GM21576 (cell line): Measurements from ENCODE around the gene MFAP2.
"Not testable (repeated sequence)": the region's sequence is repeated elsewhere in the genome, so short reads cannot be mapped to it uniquely, and the experiment has no call there.

Experiments
- ATAC-seq: cut with Tn5 transposase; IDR thresholded peaks from one replicate; pipeline ENCODE4 v1.9.1; 2021; ENCODE audit warnings: mild to moderate bottlenecking, moderate library complexity; ENCODE audit not compliant: unreplicated experiment

The MFAP2 gene

DNA sequence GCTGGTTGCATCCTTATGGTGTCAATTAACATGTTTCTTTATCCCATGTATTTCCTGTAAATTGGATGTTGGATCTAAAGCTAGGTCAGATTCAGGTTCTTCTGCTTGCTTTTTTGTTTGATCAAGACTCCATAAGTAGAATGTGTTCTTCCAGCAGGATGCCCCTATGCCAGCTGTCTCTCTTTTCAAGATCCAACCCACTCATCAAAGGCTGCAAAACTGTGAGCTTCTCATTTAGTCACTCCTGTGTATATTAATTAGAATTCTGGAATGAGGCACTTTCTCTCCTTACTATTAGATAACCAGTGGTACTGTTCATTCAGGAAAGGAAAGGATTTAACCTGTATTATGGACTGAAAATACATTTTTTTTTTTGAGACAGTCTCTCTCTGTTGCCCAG, 46.5 kb downstream of the MFAP2 start:
- ATAC-seq: not testable (repeated sequence)

DNA sequence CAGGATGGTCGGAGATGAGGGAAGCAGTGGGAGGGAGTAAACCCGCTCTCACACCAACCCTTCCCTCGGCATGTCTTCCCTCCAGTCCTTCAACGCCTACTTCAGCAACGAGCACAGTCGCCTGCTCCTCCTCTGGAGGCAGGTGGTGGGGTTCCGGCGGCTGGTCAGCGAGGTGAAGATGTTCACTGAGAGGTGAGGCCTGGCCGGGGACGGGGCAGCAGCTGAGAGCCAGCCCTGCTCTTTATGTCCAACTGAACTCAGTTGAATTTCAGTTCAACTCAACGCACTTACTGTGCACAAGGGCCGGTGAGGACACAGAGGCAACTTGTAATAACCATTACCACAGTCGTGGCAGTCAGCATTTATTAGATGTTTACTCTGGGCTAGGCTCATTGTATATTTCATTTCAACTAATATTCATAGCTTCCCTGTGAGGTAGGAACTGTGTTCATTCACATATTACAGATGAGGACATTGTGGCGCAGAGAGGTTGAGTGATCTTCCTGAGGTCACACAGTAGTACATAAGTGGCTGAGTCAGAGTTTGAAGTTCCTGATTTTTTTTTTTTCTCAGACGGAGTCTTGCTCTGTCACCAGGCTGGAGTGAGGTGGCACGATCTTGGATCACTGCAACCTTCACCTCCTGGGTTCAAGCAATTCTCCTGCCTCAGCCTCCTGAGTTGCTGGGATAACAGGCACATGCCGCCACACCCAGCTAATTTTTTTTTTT, 49.0 kb downstream of the MFAP2 start:
- ATAC-seq: not testable (repeated sequence)

GRCh38 chr1:16929146-16930041, 51.0 kb downstream of the MFAP2 start:
- ATAC-seq: not testable (repeated sequence)

DNA sequence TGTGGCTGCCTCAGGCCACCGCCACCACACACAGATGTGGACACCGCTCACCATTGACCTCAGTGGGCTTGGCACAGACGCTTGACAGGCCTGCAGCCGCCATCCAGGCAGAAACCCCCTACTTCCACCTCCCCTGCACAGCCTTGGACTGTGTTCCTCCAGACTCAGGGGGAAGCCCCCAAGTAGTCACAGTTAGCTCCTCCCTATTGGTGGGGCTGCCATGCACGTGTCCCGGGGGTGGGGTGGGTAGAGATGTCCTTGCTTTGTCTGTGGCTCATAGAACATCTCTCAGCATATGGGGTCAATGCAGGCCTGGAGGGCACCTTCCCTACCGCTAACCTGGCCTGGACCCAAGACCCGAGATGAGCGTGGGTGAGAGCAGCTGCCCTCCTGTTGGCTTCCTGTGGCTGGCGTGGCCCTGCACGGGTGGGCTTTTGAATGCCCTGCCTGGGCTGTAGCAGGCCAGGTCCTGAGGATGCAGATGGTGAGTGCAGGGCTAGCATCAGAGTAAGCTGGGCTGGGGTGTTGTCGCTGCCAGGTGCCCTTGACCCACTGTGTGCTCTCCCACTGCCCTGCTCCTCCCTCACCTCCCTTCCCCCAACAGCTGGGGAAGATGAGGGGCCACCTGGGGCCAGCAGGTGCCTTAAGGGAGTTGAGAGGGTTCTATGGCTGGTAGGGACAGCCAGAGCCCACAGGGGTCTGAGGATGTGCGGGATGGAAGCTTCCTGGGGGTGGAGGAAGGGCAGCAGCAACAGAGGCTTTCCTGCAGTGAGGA, 52.5 kb downstream of the MFAP2 start:
- no peak for ATAC-seq

GRCh38 chr1:16927256-16927655, 53.2 kb downstream of the MFAP2 start:
- ATAC-seq: no peak

- ATAC-seq: no peak
Observed at GRCh38 chr1:16926491-16927073, 53.8 kb downstream of the MFAP2 start.

DNA sequence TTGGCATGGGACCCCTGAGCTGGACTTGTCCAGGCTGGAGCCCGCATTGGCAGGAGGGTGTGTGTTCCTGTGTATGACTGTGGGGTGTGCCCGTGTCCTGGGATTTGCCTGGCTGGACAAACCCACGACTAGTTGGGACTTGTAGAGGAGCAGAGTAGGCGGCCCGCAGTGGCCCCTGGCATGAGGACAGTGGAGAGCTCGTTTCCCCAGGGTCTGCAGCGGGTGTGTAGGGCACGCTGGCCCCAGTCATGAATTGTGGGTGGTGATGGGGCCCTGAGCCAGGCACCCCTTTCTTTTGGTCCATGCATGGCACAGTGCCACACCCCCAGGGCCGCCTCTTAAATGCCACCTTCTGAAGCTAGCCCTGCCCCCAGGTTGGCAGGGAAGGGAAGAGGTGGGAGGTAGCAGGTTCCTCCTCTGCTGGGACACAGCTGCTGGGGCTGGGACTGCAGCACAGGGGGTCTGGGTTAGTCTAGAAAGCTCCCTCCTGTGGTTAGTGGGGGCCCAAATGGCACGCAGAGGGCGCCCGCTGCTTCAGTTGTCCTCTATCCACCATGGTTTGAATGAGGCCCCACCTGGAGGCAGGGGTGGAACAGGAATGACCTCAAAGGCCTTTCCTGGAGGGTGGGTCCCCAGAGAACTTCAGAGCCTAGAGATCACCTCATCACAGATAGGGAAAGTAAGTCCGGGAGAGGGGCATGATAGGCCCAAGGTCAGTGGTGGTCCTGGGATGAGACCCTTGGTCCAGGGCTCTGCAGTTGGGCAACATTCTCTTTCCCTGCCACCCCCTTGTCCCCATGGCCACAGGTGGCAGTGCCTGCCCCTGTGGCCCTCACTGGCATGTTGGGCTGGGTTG, 54.6 kb downstream of the MFAP2 start:
- ATAC-seq: no peak

- ATAC-seq: no peak
Observed at GRCh38 chr1:16924919-16925477, 55.4 kb downstream of the MFAP2 start.
